ENCODE results near the gene APC2.

APC2 gene

DNA sequence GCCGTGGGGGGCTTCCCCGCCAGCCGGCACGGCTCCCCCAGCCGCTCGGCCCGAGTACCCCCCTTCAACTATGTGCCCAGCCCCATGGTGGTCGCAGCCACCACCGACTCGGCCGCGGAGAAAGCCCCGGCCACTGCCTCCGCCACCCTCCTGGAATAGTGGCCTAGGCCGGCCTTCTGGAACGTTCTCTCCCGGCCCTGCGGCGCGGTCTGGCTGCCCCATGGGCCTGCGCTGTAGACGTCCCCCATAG is 20.1 kb downstream of the APC2 start:
- intact Hi-C loops (cut with DNase I; ENCODE audit: low total_unique reads) = no loop called here
- Histone ChIP-seq H3K27me3 (peaks cover 24 to 100% of the 10 kb centered on the region in 2 donors), H3K4me1 (peaks cover 10 to 79% (median 72%) of the 10 kb centered on the region in 4 donors), H3K36me3 (peaks cover 0 to 14% (median 9%) of the 10 kb centered on the region in 3 donors), H3K9me3 (no peaks in the 10 kb centered on the region), H3K4me3 (peak overlapping the region; percentile 20 to 32), H3K27ac (no peak overlapping the region)
- TF ChIP-seq, protein P1, sequence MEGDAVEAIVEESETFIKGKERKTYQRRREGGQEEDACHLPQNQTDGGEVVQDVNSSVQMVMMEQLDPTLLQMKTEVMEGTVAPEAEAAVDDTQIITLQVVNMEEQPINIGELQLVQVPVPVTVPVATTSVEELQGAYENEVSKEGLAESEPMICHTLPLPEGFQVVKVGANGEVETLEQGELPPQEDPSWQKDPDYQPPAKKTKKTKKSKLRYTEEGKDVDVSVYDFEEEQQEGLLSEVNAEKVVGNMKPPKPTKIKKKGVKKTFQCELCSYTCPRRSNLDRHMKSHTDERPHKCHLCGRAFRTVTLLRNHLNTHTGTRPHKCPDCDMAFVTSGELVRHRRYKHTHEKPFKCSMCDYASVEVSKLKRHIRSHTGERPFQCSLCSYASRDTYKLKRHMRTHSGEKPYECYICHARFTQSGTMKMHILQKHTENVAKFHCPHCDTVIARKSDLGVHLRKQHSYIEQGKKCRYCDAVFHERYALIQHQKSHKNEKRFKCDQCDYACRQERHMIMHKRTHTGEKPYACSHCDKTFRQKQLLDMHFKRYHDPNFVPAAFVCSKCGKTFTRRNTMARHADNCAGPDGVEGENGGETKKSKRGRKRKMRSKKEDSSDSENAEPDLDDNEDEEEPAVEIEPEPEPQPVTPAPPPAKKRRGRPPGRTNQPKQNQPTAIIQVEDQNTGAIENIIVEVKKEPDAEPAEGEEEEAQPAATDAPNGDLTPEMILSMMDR (IDR thresholded peaks at IDR 0.05) = no peak
- DNase-seq = no peak

DNA sequence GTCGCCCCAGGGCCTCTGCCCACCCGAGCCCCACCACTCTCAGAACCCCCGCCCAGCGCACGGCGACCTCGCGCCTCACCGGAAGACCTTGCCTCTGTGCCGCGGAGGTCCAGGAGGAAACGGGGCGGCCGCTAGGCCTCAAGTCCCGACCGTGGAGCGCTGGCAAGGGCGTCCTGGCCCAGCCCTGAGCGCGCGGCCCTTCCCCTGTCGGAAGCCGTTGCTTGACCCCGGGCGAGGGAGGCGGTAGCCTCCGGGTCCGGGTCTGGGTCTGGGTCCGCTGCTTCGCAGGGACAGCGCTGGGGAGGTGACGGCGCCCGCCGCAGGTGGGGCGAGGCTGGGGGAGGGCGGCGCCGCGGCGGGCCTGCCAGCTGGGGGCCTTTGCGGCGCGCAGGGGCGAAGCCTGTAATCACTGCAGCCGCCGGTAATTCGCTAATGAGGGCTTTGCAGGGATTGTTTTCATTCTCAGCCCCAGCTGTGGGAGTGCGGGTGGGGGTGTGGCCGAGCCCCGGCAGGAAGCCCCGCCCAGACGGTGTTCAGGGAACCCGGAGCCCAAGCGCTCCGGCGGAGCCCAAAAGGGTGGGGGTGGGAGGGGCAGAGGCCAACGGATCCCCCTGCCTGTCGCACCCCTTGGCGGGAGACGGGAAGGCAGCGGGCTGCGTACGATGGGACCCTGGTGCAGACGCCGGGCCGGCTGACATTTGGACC is 20.5 kb downstream of the APC2 start:
- Histone ChIP-seq H3K36me3 (peaks cover 0 to 19% (median 13%) of the 10 kb centered on the region in 3 donors), H3K27me3 (peaks cover 24 to 100% of the 10 kb centered on the region in 2 donors), H3K4me1 (peaks cover 10 to 78% (median 69%) of the 10 kb centered on the region in 4 donors), H3K27ac (no peak overlapping the region), H3K4me3 (peak overlapping the region; percentile 20 to 32), H3K9me3 (no peaks in the 10 kb centered on the region)
- DNase-seq = no peak
- intact Hi-C loops (cut with DNase I; ENCODE audit: low total_unique reads) = no loop called here
- TF ChIP-seq, protein P1 (IDR thresholded peaks at IDR 0.05) = no peak

DNA sequence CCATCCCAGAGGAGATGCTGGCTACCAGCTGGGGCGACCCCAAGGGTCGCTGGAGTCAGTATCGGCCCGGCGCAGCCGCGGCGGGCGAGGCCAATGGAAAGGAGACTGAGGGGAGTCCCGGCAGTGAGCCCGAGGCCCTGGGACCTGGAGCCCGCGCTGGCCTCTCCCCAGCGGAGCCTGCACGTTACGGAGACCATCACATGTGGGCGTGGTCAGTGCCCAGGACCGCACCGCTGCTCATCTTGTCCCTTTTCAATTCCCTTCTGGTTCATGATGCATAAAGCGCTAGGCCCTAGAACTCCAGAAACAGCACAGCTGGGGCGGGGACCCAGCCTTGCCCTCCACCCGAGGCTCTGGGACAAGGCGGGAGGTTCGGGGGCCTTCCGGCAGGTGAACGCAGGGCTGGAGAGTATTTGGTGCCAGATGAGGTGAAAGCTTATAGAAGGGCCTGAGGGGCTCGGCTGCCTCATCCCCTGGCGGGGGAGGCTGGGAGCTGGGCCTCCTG is 21.1 kb downstream of the APC2 start:
- H3K36me3 ChIP-seq = peaks cover 0 to 25% (median 18%) of the 10 kb centered on the region in 3 donors
- no peak for DNase-seq
- intact Hi-C loops (cut with DNase I; ENCODE audit: low total_unique reads) = no loop called here
- no peak overlapping the region for H3K27ac ChIP-seq
- peaks cover 24 to 100% of the 10 kb centered on the region in 2 donors for H3K27me3 ChIP-seq
- H3K4me3 ChIP-seq = peak overlapping the region; percentile 20 to 32
- TF ChIP-seq, protein P1 (IDR thresholded peaks at IDR 0.05) = no peak
- H3K9me3 ChIP-seq = no peaks in the 10 kb centered on the region
- H3K4me1 ChIP-seq = peaks cover 10 to 72% (median 66%) of the 10 kb centered on the region in 4 donors

DNA sequence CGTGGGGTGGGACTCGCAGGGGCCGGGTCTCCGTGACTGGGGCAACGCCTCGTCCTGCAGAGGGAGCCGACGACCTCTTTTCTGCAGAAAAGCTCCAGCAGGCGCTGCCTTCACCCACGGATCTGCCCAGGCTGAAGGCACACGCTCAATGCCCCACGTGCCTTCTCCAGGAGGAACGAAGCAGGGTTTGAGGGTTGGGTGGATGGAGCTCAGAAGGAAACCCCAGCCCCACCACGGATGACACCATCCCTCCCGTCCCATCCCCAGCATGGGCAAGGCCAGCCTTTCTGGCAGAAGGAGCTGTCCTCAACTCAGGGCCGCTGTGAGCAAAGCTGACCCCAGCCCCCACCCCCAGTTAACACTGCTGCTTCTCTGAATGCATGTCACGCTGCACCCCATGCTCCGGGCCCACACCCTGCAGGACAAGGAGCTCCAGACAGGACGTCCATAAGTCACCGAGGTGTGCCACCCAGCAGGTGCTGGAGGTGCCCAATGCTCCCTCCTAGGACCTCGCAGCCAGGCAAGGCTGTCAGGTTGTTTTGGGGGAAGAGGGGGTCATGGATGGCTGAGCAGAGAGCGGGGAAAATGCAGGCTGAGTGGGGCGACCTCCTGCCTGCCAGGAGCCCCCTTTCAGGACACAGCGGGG is 21.7 kb downstream of the APC2 start:
- Histone ChIP-seq H3K9me3 (no peaks in the 10 kb centered on the region), H3K4me1 (peaks cover 10 to 67% (median 61%) of the 10 kb centered on the region in 4 donors), H3K27ac (no peak overlapping the region), H3K4me3 (no peak overlapping the region), H3K36me3 (peaks cover 0 to 29% (median 24%) of the 10 kb centered on the region in 3 donors), H3K27me3 (peaks cover 24 to 100% of the 10 kb centered on the region in 2 donors)
- intact Hi-C loops (cut with DNase I; ENCODE audit: low total_unique reads) = no loop called here
- TF ChIP-seq, protein P1 (IDR thresholded peaks at IDR 0.05) = no peak
- no peak for DNase-seq

DNA sequence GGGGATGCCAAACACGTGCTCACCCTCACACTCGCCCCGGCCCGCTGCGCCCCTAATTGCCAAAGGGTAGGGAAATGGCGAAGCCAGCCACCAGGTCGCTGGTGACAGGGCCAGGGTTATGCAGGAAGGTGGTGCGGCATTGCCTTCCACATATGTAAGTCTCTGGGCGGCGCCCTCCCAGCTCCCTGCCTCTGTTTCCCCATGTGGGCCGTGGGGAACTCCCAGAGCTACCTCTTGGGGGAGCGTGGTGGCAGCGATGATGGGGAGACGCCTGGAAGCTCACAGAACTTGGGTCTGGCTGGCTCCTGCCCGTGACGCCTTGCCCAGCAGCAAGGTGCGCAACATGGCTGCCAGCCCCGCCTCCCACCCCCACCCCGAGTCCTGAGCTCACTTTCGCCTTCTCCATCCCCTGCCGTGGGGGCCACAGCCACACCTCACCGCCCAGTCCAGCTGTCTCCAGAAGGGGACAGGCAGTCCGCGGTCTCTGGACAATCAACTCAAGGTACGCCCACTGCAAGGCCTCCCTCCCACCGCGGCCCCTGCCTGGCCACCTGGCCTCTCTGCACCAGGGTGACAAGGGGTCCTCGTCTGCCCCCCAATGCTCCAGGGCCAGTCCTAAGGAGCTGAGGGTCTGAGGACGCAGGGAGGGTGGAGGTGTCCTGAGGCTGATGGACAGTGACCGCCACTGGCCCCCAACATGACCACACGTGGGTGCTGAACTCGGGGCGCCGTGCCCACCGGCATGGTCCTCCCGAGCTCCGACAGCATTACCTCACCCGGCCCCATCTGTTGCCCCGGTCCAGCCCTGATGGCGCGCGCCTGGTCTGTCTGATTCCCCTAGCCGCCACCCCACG is 22.5 kb downstream of the APC2 start:
- Histone ChIP-seq H3K4me1 (peaks cover 10 to 62% (median 55%) of the 10 kb centered on the region in 4 donors), H3K27ac (no peak overlapping the region), H3K9me3 (no peaks in the 10 kb centered on the region), H3K4me3 (no peak overlapping the region), H3K27me3 (peaks cover 24 to 98% of the 10 kb centered on the region in 2 donors), H3K36me3 (peaks cover 0 to 30% (median 30%) of the 10 kb centered on the region in 3 donors)
- intact Hi-C loops (cut with DNase I; ENCODE audit: low total_unique reads) = no loop called here
- no peak for DNase-seq
- TF ChIP-seq, protein P1 (IDR thresholded peaks at IDR 0.05) = no peak
